ENCODE measurements around the gene CRYAB.

The CRYAB gene

GRCh38 chr11:111913031-111913861 is 1.7 kb upstream of the CRYAB start:
- no peak for DNase-seq (ENCODE audit: extremely low spot score)
- CTCF ChIA-PET: interaction anchor here (1.1 to 2.9 kb wide), 6 partner anchors 8 to 69 kb away, joined by 3 to 16 read pairs (median 6); no protein-coding TSS in a partner anchor
- TF ChIP-seq CTCF (IDR thresholded peaks at IDR 0.05; ENCODE audit: control extremely low read depth, extremely low read depth, low read depth, missing control alignments): no peak
- POLR2A ChIA-PET: no interaction called here

GRCh38 chr11:111912535-111912934 is 965 bp upstream of the CRYAB start, which contains the start of gene HSPB2:
Gene HSPB2 (plus strand): TSS chr11:111912734. CDS start chr11:111912830, 96 bp downstream.
- CTCF ChIA-PET: no interaction called here
- POLR2A ChIA-PET: no interaction called here

GRCh38 chr11:111910676-111911562 is 651 bp downstream of the CRYAB start:
- POLR2A ChIA-PET: no interaction called here

More at GRCh38 chr11:111912535-111912934, 965 bp upstream of the CRYAB start, which contains the start of gene HSPB2:
- no peak for TF ChIP-seq CTCF (IDR thresholded peaks at IDR 0.05; ENCODE audit: control extremely low read depth, extremely low read depth, low read depth, missing control alignments)
- no peak for DNase-seq (ENCODE audit: extremely low spot score)

GRCh38 chr11:111909378-111909777 is 2.2 kb downstream of the CRYAB start:
- TF ChIP-seq CTCF (IDR thresholded peaks at IDR 0.05; ENCODE audit: control extremely low read depth, extremely low read depth, low read depth, missing control alignments): no peak
- ChIA-PET CTCF (interaction anchor here (1.2 to 3.3 kb wide), 3 partner anchors 12 to 22 kb away, joined by 3 to 13 read pairs (median 3); no protein-coding TSS in a partner anchor), POLR2A (no interaction called here)
- no peak for DNase-seq (ENCODE audit: extremely low spot score)

More at GRCh38 chr11:111910676-111911562, 651 bp downstream of the CRYAB start:
- DNase-seq (ENCODE audit: extremely low spot score): no peak
- TF ChIP-seq CTCF (IDR thresholded peaks at IDR 0.05; ENCODE audit: control extremely low read depth, extremely low read depth, low read depth, missing control alignments): no peak
- CTCF ChIA-PET: interaction anchor here (0.9 to 3.3 kb wide), 2 partner anchors 10 to 21 kb away, joined by 3 to 13 read pairs; no protein-coding TSS in a partner anchor

- ChIA-PET POLR2A (no interaction called here), CTCF (interaction anchor here (1.2 to 3.3 kb wide), 4 partner anchors 11 to 23 kb away, joined by 3 to 13 read pairs (median 5); no protein-coding TSS in a partner anchor)
- TF ChIP-seq CTCF (IDR thresholded peaks at IDR 0.05; ENCODE audit: control extremely low read depth, extremely low read depth, low read depth, missing control alignments): no peak
- DNase-seq (ENCODE audit: extremely low spot score): no peak
Observed at GRCh38 chr11:111908639-111909305, 2.8 kb downstream of the CRYAB start.

Data from GM10248 (cell line).